Vagina (tissue), 2 donors: ENCODE measurements around the gene TMPRSS5.

Experiments used
- CTCF ChIP-seq, 3 experiments: fragments of 450-650 bp in 2 of 3; fragments of 200-600 bp in 1 of 3; sonication (generic) in 1 of 3; IDR thresholded peaks; one replicate each; pipeline ENCODE4 v1.5.1; 2017 to 2019; ENCODE audit warnings: antibody characterized with exemption in 3 of 3, mild to moderate bottlenecking in 2 of 3, moderate library complexity in 2 of 3
- POLR2A ChIP-seq, 2 donors: fragments of 450-650 bp; IDR thresholded peaks; one replicate each; pipeline ENCODE4 v1.6.1; 2017; ENCODE audit warnings: antibody characterized with exemption in 2 of 2, mild to moderate bottlenecking in 2 of 2, moderate library complexity in 2 of 2

GRCh38 chr11:113655771-113656170, 50.3 kb downstream of the TMPRSS5 start:
- TF ChIP-seq CTCF (IDR thresholded peaks at IDR 0.05) (no peak), POLR2A (IDR thresholded peaks at IDR 0.05) (no peak)
